CD14-positive monocyte (primary cell): Measurements from ENCODE around the gene ATP5F1D. TPM values are rescaled to one million over a fixed set of nuclear protein-coding genes. Genes with fewer than 3 reads are reported as not detected.

Source experiments
- DNase-seq, 3 donors: peaks; one replicate each; pipeline ENCODE4 v3.0.0-alpha.2; 2011 to 2022
- H2AFZ ChIP-seq: 2 replicates; pipeline ENCODE4 v1.6.0; 2012; ENCODE audit warnings: mild to moderate bottlenecking, low read depth, low read length, inconsistent platforms; ENCODE audit not compliant: insufficient read depth, poor library complexity, severe bottlenecking
- H3K27ac ChIP-seq, 2 donors: 1 replicate in 1 of 2; 2 replicates in 1 of 2; pipeline ENCODE4 v1.5.1; 2012 to 2013; ENCODE audit warnings: low read length in 2 of 2, control low read depth in 1 of 2, inconsistent platforms in 1 of 2, low read depth in 1 of 2, mild to moderate bottlenecking in 1 of 2
- H3K27me3 ChIP-seq, 2 donors: one replicate each; pipeline versions ENCODE4 v1.6.0 to v1.6.1; 2011 to 2013; ENCODE audit warnings: low read length in 2 of 2; ENCODE audit not compliant: control insufficient read depth in 2 of 2, insufficient read depth in 2 of 2
- H3K36me3 ChIP-seq, 2 donors: replicated peaks in 1 of 2; 1 replicate in 1 of 2; 2 replicates in 1 of 2; pipeline versions ENCODE4 v1.5.1 to v1.6.1; 2012 to 2013; ENCODE audit warnings: low read length in 2 of 2, control low read depth in 1 of 2, inconsistent platforms in 1 of 2, mild to moderate bottlenecking in 1 of 2; ENCODE audit not compliant: insufficient read depth in 2 of 2, control insufficient read depth in 1 of 2
- H3K4me1 ChIP-seq, 2 donors: 1 replicate in 1 of 2; 2 replicates in 1 of 2; pipeline versions ENCODE4 v1.5.1 to v1.6.1; 2012 to 2013; ENCODE audit warnings: low read length in 2 of 2, control low read depth in 1 of 2, inconsistent platforms in 1 of 2, mild to moderate bottlenecking in 1 of 2, moderate library complexity in 1 of 2; ENCODE audit not compliant: insufficient read depth in 2 of 2, control insufficient read depth in 1 of 2
- H3K4me2 ChIP-seq: replicated peaks from 2 replicates; pipeline ENCODE3; 2012; ENCODE audit warnings: low read length, moderate library complexity, mild to moderate bottlenecking; ENCODE audit not compliant: poor library complexity, severe bottlenecking; ENCODE audit errors: extremely low read depth
- H3K4me3 ChIP-seq, 3 experiments: fragments of 200-600 bp in 1 of 3; sonication (generic) in 1 of 3; replicated peaks in 1 of 3; 1 replicate in 2 of 3; 2 replicates in 1 of 3; pipeline ENCODE4 v1.5.1; 2011 to 2013; ENCODE audit warnings: low read length in 3 of 3, mild to moderate bottlenecking in 3 of 3, control low read depth in 2 of 3, low read depth in 2 of 3, inconsistent platforms in 1 of 3, moderate library complexity in 1 of 3
- H3K79me2 ChIP-seq: 2 replicates; pipeline ENCODE4 v1.6.0; 2012; ENCODE audit warnings: mild to moderate bottlenecking, control low read depth, inconsistent platforms, low read length, moderate library complexity; ENCODE audit not compliant: insufficient read depth
- H3K9ac ChIP-seq: 2 replicates; pipeline ENCODE4 v1.6.0; 2017; ENCODE audit warnings: low read length, mild to moderate bottlenecking; ENCODE audit not compliant: insufficient read depth, poor library complexity, severe bottlenecking
- H3K9me3 ChIP-seq, 2 donors: replicated peaks in 1 of 2; 1 replicate in 1 of 2; 2 replicates in 1 of 2; pipeline versions ENCODE4 v1.5.1 to v1.6.1; 2012 to 2013; ENCODE audit warnings: low read length in 2 of 2, control low read depth in 1 of 2; ENCODE audit not compliant: control insufficient read depth in 1 of 2, insufficient read depth in 1 of 2
- H4K20me1 ChIP-seq: 2 replicates; pipeline ENCODE4 v1.6.0; 2012; ENCODE audit warnings: mild to moderate bottlenecking, low read length, control low read depth, moderate library complexity; ENCODE audit not compliant: insufficient read depth
- H3K27ac Mint-ChIP-seq, 7 donors: one replicate each; pipeline ENCODE4 v1.8.0; 2020; ENCODE audit warnings: mild to moderate bottlenecking in 7 of 7, mixed read lengths in 7 of 7, moderate library complexity in 6 of 7, inconsistent platforms in 2 of 7
- H3K27me3 Mint-ChIP-seq, 3 donors: one replicate each; pipeline ENCODE4 v1.8.0; 2021 to 2022; ENCODE audit warnings: low read depth in 3 of 3, mild to moderate bottlenecking in 3 of 3, mixed read lengths in 3 of 3, moderate library complexity in 3 of 3, inconsistent platforms in 1 of 3
- H3K36me3 Mint-ChIP-seq, 2 donors: one replicate each; pipeline ENCODE4 v1.8.0; 2020; ENCODE audit warnings: mixed read lengths in 2 of 2, inconsistent platforms in 1 of 2, mild to moderate bottlenecking in 1 of 2
- H3K4me1 Mint-ChIP-seq: one replicate; pipeline ENCODE4 v1.8.0; 2020; ENCODE audit warnings: mild to moderate bottlenecking, mixed read lengths
- H3K4me3 Mint-ChIP-seq, 2 donors: one replicate each; pipeline ENCODE4 v1.8.0; 2020; ENCODE audit warnings: mild to moderate bottlenecking in 2 of 2, mixed read lengths in 2 of 2, moderate library complexity in 1 of 2
- H3K9me3 Mint-ChIP-seq, 7 donors: one replicate each; pipeline ENCODE4 v1.8.0; 2020 to 2022; ENCODE audit warnings: mixed read lengths in 7 of 7, mild to moderate bottlenecking in 6 of 7, moderate library complexity in 6 of 7, inconsistent platforms in 2 of 7
- CTCF ChIP-seq: fragments of 200-600 bp; IDR thresholded peaks from one replicate; pipeline ENCODE4 v1.8.0; 2022; ENCODE audit warnings: antibody characterized with exemption, mild to moderate bottlenecking
- WGBS: methylation state at CpG from one replicate; pipeline ENCODE4 v1.1.5; 2013; ENCODE audit warnings: missing lambda C conversion rate; ENCODE audit not compliant: insufficient coverage; 5-methylcytosine and 5-hydroxymethylcytosine counted together
- intact Hi-C, 2 donors: fragments of 100-400 bp; cut with micrococcal nuclease; formaldehyde crosslinking; loops; one replicate each; pipeline versions ENCODE4 v1.15.0 to v1.15.1; 2023
- polyA plus RNA-seq, 3 donors: library from polyadenylated mRNA; depleted of rRNA in 1 of 3; unstranded in 2 of 3; stranded (reverse) in 1 of 3; fragments of 300-500 nt in 2 of 3; fragments of >200 nt in 1 of 3; fragmentation: Illumina TruSeq in 2 of 3; gene quantifications; 1 replicate in 2 of 3; 2 replicates in 1 of 3; pipeline ENCODE4 v1.2.3, GENCODE V29; 2012 to 2021

ATP5F1D gene
- polyA plus RNA-seq, 3 donors: 122 to 160 (median 143) TPM

- H3K27ac Mint-ChIP-seq: no peak overlapping the region
- H3K4me1 Mint-ChIP-seq: no peaks in the 10 kb centered on the region
- peaks cover 96% of the 10 kb centered on the region for H4K20me1 ChIP-seq
- H3K27me3 ChIP-seq: no peaks in the 10 kb centered on the region
- H3K9ac ChIP-seq: no peak overlapping the region
- no peak for DNase-seq
- 97% methylated on average over 19 of the region's 19 CpGs for WGBS
- H3K4me3 ChIP-seq: no peak overlapping the region
- H3K79me2 ChIP-seq: peaks cover 42% of the 10 kb centered on the region
- intact Hi-C loops: no loop called here
- peaks cover 46 to 67% of the 10 kb centered on the region in 2 donors for H3K36me3 ChIP-seq
- H3K9me3 ChIP-seq: no peaks in the 10 kb centered on the region
- H3K36me3 Mint-ChIP-seq: peaks cover 17 to 52% of the 10 kb centered on the region in 2 donors
- H3K4me2 ChIP-seq: no peak overlapping the region
- no peak for TF ChIP-seq CTCF
- peaks cover 0 to 3% (median 1%) of the 10 kb centered on the region in 3 donors for H3K27me3 Mint-ChIP-seq
- H3K4me1 ChIP-seq: peaks cover under 1% of the 10 kb centered on the region in 2 donors
- no peaks in the 10 kb centered on the region for H3K9me3 Mint-ChIP-seq
- H2AFZ ChIP-seq: no peak overlapping the region
- H3K27ac ChIP-seq: no peak overlapping the region
- H3K4me3 Mint-ChIP-seq: no peak overlapping the region
Measured at GRCh38 chr19:1219786-1220476, 21.6 kb upstream of the ATP5F1D start.

- no peak overlapping the region for H3K4me3 ChIP-seq
- intact Hi-C loops: no loop called here
- peaks cover 17 to 55% of the 10 kb centered on the region in 2 donors for H3K36me3 Mint-ChIP-seq
- H3K4me1 ChIP-seq: no peaks in the 10 kb centered on the region
- no peaks in the 10 kb centered on the region for H3K4me1 Mint-ChIP-seq
- H3K4me3 Mint-ChIP-seq: no peak overlapping the region
- H3K9me3 Mint-ChIP-seq: no peaks in the 10 kb centered on the region
- peaks cover 0 to 3% (median 2%) of the 10 kb centered on the region in 3 donors for H3K27me3 Mint-ChIP-seq
- no peak for TF ChIP-seq CTCF
- no peak overlapping the region for H3K9ac ChIP-seq
- H3K4me2 ChIP-seq: no peak overlapping the region
- WGBS: 98% methylated on average over 31 of the region's 33 CpGs
- H3K27ac ChIP-seq: no peak overlapping the region
- no peaks in the 10 kb centered on the region for H3K27me3 ChIP-seq
- H3K36me3 ChIP-seq: peaks cover 46 to 68% of the 10 kb centered on the region in 2 donors
- H2AFZ ChIP-seq: no peak overlapping the region
- no peak for DNase-seq
- no peaks in the 10 kb centered on the region for H3K9me3 ChIP-seq
- peaks cover 95% of the 10 kb centered on the region for H4K20me1 ChIP-seq
- peaks cover 37% of the 10 kb centered on the region for H3K79me2 ChIP-seq
- no peak overlapping the region for H3K27ac Mint-ChIP-seq
Measured at GRCh38 chr19:1220477-1220930, 21.0 kb upstream of the ATP5F1D start.
